ENCODE data around the gene ANGPTL5.
A peak's percentile ranks its signal among the peaks of the same experiment; 100 is the strongest.
"Not testable (repeated sequence)": the region's sequence is repeated elsewhere in the genome, so short reads cannot be mapped to it uniquely, and the experiment has no call there.

ANGPTL5 gene

DNA sequence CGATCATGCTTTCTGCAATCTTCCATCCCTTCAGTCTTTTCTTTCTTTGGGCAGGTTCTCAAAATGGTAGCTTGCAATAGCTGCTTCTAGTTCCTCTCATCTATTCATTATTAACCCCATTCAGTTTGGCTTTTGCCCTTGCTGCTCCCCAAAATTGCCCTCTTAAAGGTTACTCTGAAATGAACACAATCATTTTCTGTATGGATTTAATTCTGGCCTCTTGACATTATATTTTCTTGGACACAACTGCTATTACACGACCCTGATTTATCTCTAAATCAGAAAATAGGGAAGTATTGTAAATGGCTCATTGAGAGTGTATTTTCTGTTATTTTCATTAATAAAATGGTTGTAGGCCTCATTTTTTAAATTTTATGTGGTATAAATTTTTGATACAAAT lies at the start of gene ANGPTL5:
TSS of gene ANGPTL5 (minus strand) at position 101 of the 400 bp plus-strand sequence. CDS start 8,613 bp downstream, outside the sequence.
- no peaks in the 10 kb centered on the region for H3K27me3 Mint-ChIP-seq
- peaks cover 6% of the 10 kb centered on the region for H3K36me3 Mint-ChIP-seq (ENCODE audit: low read depth)
- H3K4me1 Mint-ChIP-seq (ENCODE audit: low read depth): peaks cover 27% of the 10 kb centered on the region
- H3K27ac Mint-ChIP-seq: peak within 1 kb of the TSS; percentile 90
- H3K4me3 Mint-ChIP-seq: peak within 1 kb of the TSS; percentile 88
- DNase-seq: no peak
- H3K9me3 Mint-ChIP-seq: no peaks in the 10 kb centered on the region

DNA sequence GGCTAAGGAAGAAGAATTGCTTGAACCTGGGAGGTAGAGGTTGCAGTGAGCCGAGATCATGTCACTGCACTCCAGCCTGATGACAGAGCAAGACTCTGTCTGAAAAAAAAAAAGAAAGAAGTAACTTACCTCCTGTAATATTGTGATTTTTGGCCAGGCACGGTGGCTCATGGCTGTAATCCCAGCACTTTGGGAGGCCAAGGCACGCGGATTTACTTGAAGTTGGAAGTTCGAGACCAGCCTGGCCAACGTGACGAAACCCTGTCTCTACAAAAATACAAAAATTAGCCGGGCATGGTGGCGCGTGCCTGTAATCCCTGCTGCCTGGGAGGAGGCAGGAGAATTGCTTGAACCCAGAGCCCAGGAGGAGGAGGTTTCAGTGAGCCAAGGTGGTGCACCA lies 47.9 kb upstream of the ANGPTL5 start:
- H3K4me3 Mint-ChIP-seq; H3K4me1 Mint-ChIP-seq (ENCODE audit: low read depth); H3K36me3 Mint-ChIP-seq (ENCODE audit: low read depth); H3K9me3 Mint-ChIP-seq; H3K27me3 Mint-ChIP-seq; H3K27ac Mint-ChIP-seq; DNase-seq: not testable (repeated sequence)

DNA sequence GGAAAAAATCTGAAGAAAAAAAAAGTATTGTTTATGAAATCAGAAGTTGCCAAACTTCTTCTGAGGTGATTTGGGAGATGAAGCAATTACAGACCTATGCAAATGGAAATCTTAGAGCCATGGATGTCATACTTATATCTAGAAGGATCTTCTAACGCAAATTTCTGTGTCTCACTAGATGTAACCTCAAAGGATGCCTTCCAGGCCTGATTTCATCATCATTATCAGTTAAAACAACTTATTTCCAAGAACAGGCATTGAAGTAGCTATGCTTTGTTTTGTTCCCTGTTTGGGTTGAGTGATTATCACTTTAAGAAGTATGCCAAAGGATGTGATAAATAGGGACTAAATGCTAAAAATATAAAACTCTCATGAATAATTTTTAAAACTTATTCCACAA lies 43.9 kb upstream of the ANGPTL5 start:
- H3K4me3 Mint-ChIP-seq: no peak overlapping the region
- H3K27me3 Mint-ChIP-seq: no peaks in the 10 kb centered on the region
- no peaks in the 10 kb centered on the region for H3K9me3 Mint-ChIP-seq
- H3K4me1 Mint-ChIP-seq (ENCODE audit: low read depth): no peaks in the 10 kb centered on the region
- no peak overlapping the region for H3K27ac Mint-ChIP-seq
- H3K36me3 Mint-ChIP-seq (ENCODE audit: low read depth): peaks cover 15% of the 10 kb centered on the region
- no peak for DNase-seq

GRCh38 chr11:101955701-101956100 lies 39.4 kb upstream of the ANGPTL5 start:
- H3K4me1 Mint-ChIP-seq (ENCODE audit: low read depth): no peaks in the 10 kb centered on the region
- no peaks in the 10 kb centered on the region for H3K9me3 Mint-ChIP-seq
- no peak overlapping the region for H3K4me3 Mint-ChIP-seq
- H3K36me3 Mint-ChIP-seq (ENCODE audit: low read depth): peaks cover 12% of the 10 kb centered on the region
- DNase-seq: no peak
- H3K27me3 Mint-ChIP-seq: no peaks in the 10 kb centered on the region
- no peak overlapping the region for H3K27ac Mint-ChIP-seq

GRCh38 chr11:101955278-101955677 lies 39.0 kb upstream of the ANGPTL5 start:
- Mint-ChIP-seq H3K27me3 (no peaks in the 10 kb centered on the region), H3K4me3 (no peak overlapping the region), H3K27ac (no peak overlapping the region), H3K36me3 (ENCODE audit: low read depth) (peaks cover 12% of the 10 kb centered on the region), H3K9me3 (no peaks in the 10 kb centered on the region), H3K4me1 (ENCODE audit: low read depth) (no peaks in the 10 kb centered on the region)
- DNase-seq: no peak

GRCh38 chr11:101949680-101950220 lies 33.4 kb upstream of the ANGPTL5 start:
- Mint-ChIP-seq H3K27me3 (no peaks in the 10 kb centered on the region), H3K27ac (no peak overlapping the region), H3K4me3 (no peak overlapping the region), H3K9me3 (no peaks in the 10 kb centered on the region), H3K36me3 (ENCODE audit: low read depth) (no peaks in the 10 kb centered on the region), H3K4me1 (ENCODE audit: low read depth) (no peaks in the 10 kb centered on the region)
- no peak for DNase-seq

GRCh38 chr11:101945448-101945847 lies 29.1 kb upstream of the ANGPTL5 start:
- Mint-ChIP-seq H3K4me3 (no peak overlapping the region), H3K4me1 (ENCODE audit: low read depth) (no peaks in the 10 kb centered on the region), H3K9me3 (no peaks in the 10 kb centered on the region), H3K36me3 (ENCODE audit: low read depth) (no peaks in the 10 kb centered on the region), H3K27me3 (no peaks in the 10 kb centered on the region), H3K27ac (no peak overlapping the region)
- DNase-seq: no peak

- Mint-ChIP-seq H3K36me3 (ENCODE audit: low read depth) (no peaks in the 10 kb centered on the region), H3K27ac (no peak overlapping the region), H3K4me1 (ENCODE audit: low read depth) (no peaks in the 10 kb centered on the region), H3K9me3 (no peaks in the 10 kb centered on the region), H3K27me3 (no peaks in the 10 kb centered on the region), H3K4me3 (no peak overlapping the region)
- no peak for DNase-seq
Observed at GRCh38 chr11:101944923-101945322, 28.6 kb upstream of the ANGPTL5 start.

- H3K36me3 Mint-ChIP-seq (ENCODE audit: low read depth): no peaks in the 10 kb centered on the region
- DNase-seq: no peak
- no peaks in the 10 kb centered on the region for H3K9me3 Mint-ChIP-seq
- H3K4me3 Mint-ChIP-seq: no peak overlapping the region
- no peaks in the 10 kb centered on the region for H3K4me1 Mint-ChIP-seq (ENCODE audit: low read depth)
- no peak overlapping the region for H3K27ac Mint-ChIP-seq
- no peaks in the 10 kb centered on the region for H3K27me3 Mint-ChIP-seq
Observed at GRCh38 chr11:101940901-101941520, 24.7 kb upstream of the ANGPTL5 start.

- no peaks in the 10 kb centered on the region for H3K4me1 Mint-ChIP-seq (ENCODE audit: low read depth)
- peaks cover 7% of the 10 kb centered on the region for H3K9me3 Mint-ChIP-seq
- no peak for DNase-seq
- peaks cover 2% of the 10 kb centered on the region for H3K36me3 Mint-ChIP-seq (ENCODE audit: low read depth)
- no peak overlapping the region for H3K27ac Mint-ChIP-seq
- no peaks in the 10 kb centered on the region for H3K27me3 Mint-ChIP-seq
- H3K4me3 Mint-ChIP-seq: no peak overlapping the region
Observed at GRCh38 chr11:101931692-101932091, 15.4 kb upstream of the ANGPTL5 start.

DNA sequence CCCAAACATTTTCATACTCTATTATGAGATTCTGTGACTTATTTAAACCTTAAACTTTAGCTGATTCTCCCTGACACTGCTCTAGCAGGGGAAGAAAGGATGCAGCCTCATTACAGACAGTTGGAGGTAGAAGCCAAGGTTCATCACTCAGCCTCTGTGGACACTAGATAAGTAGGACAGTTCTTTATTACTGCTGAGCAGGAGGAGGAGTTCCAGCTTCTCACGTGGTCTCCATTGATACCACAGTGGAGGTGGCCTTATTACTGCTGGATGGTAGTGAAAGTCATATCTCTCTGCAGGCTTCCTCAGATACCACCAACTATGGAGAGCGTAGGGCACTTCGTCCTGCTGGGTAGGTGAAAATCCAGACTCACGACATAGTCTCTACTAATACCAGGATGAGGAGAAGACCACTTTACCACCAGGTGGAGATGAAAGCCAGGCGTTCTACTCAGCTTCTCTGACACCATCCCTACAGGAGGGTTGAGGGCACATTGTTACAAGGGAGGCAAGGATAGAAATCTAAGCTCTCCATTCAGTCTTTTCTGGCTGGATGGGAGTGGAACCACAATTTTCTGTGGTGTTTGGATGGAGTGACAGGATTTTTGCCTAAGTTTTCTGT lies 13.1 kb upstream of the ANGPTL5 start:
- no peak for DNase-seq
- Mint-ChIP-seq H3K4me3 (no peak overlapping the region), H3K36me3 (ENCODE audit: low read depth) (peaks cover 2% of the 10 kb centered on the region), H3K9me3 (peaks cover 7% of the 10 kb centered on the region), H3K4me1 (ENCODE audit: low read depth) (no peaks in the 10 kb centered on the region), H3K27ac (no peak overlapping the region), H3K27me3 (no peaks in the 10 kb centered on the region)

GRCh38 chr11:101923554-101923953 lies 7.2 kb upstream of the ANGPTL5 start:
- Mint-ChIP-seq H3K9me3 (peaks cover 7% of the 10 kb centered on the region), H3K27me3 (no peaks in the 10 kb centered on the region), H3K27ac (no peak overlapping the region), H3K4me3 (no peak overlapping the region), H3K36me3 (ENCODE audit: low read depth) (peaks cover 2% of the 10 kb centered on the region), H3K4me1 (ENCODE audit: low read depth) (no peaks in the 10 kb centered on the region)
- no peak for DNase-seq

DNA sequence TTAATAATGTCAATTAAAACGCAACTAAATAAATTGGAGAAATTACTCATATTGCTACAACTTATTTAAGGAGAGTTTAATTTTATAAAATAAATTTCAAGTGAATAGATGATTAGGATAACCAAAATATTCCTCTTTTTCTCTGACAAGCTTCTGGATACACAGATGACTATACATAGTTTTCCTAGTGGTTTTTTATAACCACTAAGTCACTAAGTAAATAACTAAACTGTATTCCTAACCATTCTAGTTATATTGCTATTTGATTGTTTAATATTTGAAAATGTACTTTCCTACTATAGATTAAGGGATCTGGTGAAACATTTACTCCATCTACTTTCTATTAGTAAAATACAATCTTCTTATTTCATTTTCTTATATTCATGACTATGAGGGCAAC lies 4.7 kb upstream of the ANGPTL5 start:
- Mint-ChIP-seq H3K36me3 (ENCODE audit: low read depth) (no peaks in the 10 kb centered on the region), H3K4me1 (ENCODE audit: low read depth) (peaks cover 5% of the 10 kb centered on the region), H3K27me3 (no peaks in the 10 kb centered on the region), H3K4me3 (no peak overlapping the region), H3K9me3 (no peaks in the 10 kb centered on the region), H3K27ac (no peak overlapping the region)
- DNase-seq: no peak

GRCh38 chr11:101917226-101917625 lies 904 bp upstream of the ANGPTL5 start:
- no peaks in the 10 kb centered on the region for H3K9me3 Mint-ChIP-seq
- H3K27ac Mint-ChIP-seq: no peak overlapping the region
- no peak overlapping the region for H3K4me3 Mint-ChIP-seq
- no peaks in the 10 kb centered on the region for H3K27me3 Mint-ChIP-seq
- peaks cover 6% of the 10 kb centered on the region for H3K36me3 Mint-ChIP-seq (ENCODE audit: low read depth)
- DNase-seq: no peak
- H3K4me1 Mint-ChIP-seq (ENCODE audit: low read depth): peaks cover 27% of the 10 kb centered on the region

DNA sequence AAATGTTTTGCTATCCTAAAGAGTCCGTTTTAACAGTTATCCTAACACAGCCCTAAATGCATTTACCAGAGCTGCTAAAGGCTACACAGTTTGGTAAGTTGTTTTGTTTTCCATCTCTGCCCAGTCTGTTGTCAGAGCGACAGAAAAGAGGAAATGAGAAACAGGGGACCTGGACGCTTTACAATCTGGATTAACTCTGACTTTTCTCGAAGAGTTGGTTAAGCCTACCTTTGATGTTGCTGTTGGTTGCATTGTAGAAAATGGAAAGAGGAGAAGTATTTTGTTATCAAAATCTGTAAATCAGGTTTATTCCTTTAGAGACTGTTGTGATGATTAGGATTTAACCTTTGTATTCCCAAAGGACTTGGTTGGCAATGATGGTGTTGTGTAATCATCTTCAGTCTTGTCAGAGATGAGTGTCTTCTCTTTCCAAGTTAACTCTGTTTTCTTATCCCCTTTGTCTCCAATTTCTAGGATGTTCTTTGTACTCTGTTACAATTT lies 481 bp downstream of the ANGPTL5 start:
- peak overlapping the region; percentile 88 for H3K4me3 Mint-ChIP-seq
- H3K27ac Mint-ChIP-seq: peak overlapping the region; percentile 90
- H3K4me1 Mint-ChIP-seq (ENCODE audit: low read depth): peaks cover 27% of the 10 kb centered on the region
- peaks cover 6% of the 10 kb centered on the region for H3K36me3 Mint-ChIP-seq (ENCODE audit: low read depth)
- no peaks in the 10 kb centered on the region for H3K27me3 Mint-ChIP-seq
- H3K9me3 Mint-ChIP-seq: no peaks in the 10 kb centered on the region
- no peak for DNase-seq

All from activated T-cell treated with anti-CD3 and anti-CD28 coated beads, Interleukin-2, amount 50 U/mL, for 24 hours (primary cell).